Nephron (organoid): Measurements from ENCODE around the gene AGR2.

ENCODE experiments used
- H3K27ac Mint-ChIP-seq, 3 experiments: 2 replicates each; pipeline ENCODE4 v1.8.0; 2020; ENCODE audit warnings: mixed read lengths in 3 of 3, mild to moderate bottlenecking in 2 of 3, moderate library complexity in 1 of 3
- H3K27me3 Mint-ChIP-seq: 2 replicates; pipeline ENCODE4 v1.8.0; 2021; ENCODE audit warnings: low read depth, mild to moderate bottlenecking, moderate library complexity, mixed read lengths
- H3K36me3 Mint-ChIP-seq: 2 replicates; pipeline ENCODE4 v1.8.0; 2020; ENCODE audit warnings: low read depth, mixed read lengths
- H3K4me1 Mint-ChIP-seq: 2 replicates; pipeline ENCODE4 v1.8.0; 2020; ENCODE audit warnings: mixed read lengths
- H3K4me3 Mint-ChIP-seq, 3 experiments: 2 replicates each; pipeline ENCODE4 v1.8.0; 2020; ENCODE audit warnings: mild to moderate bottlenecking in 3 of 3, mixed read lengths in 3 of 3, moderate library complexity in 2 of 3
- H3K9me3 Mint-ChIP-seq: 2 replicates; pipeline ENCODE4 v1.8.0; 2020; ENCODE audit warnings: mixed read lengths
- TF ChIP-seq, protein P1 (sequence below), 3 experiments: fragments of 200-600 bp; sonication (generic); IDR thresholded peaks; one replicate each; pipeline ENCODE4 v1.5.0; 2021; ENCODE audit warnings: antibody characterized with exemption in 3 of 3; ENCODE audit not compliant: unreplicated experiment in 3 of 3

Gene AGR2

DNA sequence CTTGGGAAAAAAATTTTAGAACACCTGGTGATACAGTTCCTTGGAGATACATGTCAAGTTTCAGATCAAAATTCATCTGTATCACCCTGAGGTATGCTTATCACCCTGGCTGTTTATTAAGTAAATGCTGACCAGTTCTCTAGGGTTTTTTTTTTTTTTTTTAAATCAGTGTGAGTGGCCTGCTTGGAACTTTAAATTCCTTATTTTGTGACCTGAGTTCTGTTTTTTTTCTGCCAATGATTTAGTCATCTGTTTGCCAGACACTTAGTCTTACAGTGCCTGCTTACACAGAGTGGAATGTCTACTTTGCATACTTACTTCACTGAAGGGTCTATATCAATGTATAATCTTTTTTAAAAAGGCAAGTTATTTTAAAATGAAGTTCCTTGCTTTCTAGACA is 49.4 kb downstream of the AGR2 start:
- TF ChIP-seq, protein P1, sequence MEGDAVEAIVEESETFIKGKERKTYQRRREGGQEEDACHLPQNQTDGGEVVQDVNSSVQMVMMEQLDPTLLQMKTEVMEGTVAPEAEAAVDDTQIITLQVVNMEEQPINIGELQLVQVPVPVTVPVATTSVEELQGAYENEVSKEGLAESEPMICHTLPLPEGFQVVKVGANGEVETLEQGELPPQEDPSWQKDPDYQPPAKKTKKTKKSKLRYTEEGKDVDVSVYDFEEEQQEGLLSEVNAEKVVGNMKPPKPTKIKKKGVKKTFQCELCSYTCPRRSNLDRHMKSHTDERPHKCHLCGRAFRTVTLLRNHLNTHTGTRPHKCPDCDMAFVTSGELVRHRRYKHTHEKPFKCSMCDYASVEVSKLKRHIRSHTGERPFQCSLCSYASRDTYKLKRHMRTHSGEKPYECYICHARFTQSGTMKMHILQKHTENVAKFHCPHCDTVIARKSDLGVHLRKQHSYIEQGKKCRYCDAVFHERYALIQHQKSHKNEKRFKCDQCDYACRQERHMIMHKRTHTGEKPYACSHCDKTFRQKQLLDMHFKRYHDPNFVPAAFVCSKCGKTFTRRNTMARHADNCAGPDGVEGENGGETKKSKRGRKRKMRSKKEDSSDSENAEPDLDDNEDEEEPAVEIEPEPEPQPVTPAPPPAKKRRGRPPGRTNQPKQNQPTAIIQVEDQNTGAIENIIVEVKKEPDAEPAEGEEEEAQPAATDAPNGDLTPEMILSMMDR (IDR thresholded peaks at IDR 0.05; ENCODE audit: unreplicated experiment in 3 of 3): no peak
- peak overlapping the region; percentile 87 to 92 (median 90) for H3K4me3 Mint-ChIP-seq
- H3K27ac Mint-ChIP-seq: peak overlapping the region; percentile 24 to 65 (median 31)
- H3K27me3 Mint-ChIP-seq: peaks cover 47% of the 10 kb centered on the region
- H3K36me3 Mint-ChIP-seq: no peaks in the 10 kb centered on the region
- H3K9me3 Mint-ChIP-seq: no peaks in the 10 kb centered on the region
- H3K4me1 Mint-ChIP-seq: peaks cover 28% of the 10 kb centered on the region

DNA sequence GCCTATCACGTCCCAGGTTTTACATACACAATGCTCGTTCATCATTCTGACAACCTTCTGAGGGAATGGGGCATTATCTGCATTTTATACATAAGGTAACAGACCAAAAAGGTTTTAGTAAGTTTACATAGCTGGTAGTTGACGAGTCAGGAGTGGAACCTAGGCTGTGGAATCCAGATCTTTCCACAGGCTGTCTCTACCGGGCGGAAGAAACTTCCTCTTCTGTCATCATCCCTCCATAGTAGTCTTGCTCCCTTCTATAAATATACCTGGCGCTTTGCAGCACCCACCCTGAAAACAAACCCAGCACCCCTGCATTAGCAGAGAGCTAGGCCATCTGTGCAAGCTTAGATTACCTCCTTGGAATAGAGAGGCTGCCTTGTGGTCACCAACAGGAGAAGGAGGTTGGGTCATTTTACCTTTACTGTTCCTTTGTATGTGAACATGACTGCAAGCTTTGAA is 49.9 kb downstream of the AGR2 start:
- H3K27ac Mint-ChIP-seq: peak overlapping the region; percentile 24 to 65 (median 31)
- H3K27me3 Mint-ChIP-seq: peaks cover 52% of the 10 kb centered on the region
- H3K4me1 Mint-ChIP-seq: peaks cover 28% of the 10 kb centered on the region
- H3K36me3 Mint-ChIP-seq: no peaks in the 10 kb centered on the region
- no peaks in the 10 kb centered on the region for H3K9me3 Mint-ChIP-seq
- peak overlapping the region; percentile 87 to 92 (median 90) for H3K4me3 Mint-ChIP-seq
- TF ChIP-seq, protein P1 (IDR thresholded peaks at IDR 0.05; ENCODE audit: unreplicated experiment in 3 of 3): no peak

DNA sequence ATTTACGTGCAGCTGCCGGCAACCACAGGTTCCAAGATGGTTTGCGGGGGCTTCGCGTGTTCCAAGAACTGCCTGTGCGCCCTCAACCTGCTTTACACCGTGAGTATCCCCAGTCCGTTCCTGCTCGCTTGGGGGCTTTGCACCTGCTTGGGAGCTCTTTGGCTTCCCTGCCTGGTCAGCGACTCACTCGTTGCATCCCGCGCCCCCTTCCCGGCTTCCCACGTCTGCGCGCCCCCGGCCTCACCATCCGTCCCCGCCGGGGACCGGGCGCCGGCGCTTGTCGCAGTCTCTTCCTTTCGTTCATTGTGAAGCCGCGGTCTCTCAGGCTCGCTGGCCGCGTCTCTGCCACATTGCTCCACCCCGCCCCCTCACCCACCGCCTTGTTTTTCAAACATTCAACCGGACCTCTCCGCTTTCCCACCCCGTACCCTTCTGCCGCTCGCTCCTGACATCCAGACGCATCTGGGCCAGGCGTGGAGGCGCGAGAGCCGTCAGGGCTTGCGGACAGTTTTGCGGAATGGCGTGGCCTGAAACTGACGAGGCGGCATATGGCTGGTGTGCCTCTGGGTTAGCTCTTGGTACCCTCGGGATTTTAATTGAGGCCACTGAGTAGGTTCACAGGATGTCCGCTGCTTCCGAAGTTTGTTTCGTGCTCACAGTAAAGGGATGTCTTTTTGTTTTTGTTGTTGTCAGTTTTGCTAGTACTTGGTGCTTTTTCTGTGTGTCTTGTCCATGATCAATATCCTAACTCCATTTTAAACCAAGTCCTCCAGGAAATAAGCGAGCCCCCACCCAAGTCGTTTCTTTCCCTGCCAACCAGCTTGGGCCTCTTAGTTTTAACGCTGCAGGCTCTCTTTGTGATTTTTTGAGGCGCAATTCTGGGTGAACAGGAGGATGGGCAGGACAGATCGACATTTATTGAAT is 50.6 kb downstream of the AGR2 start:
- Mint-ChIP-seq H3K36me3 (no peaks in the 10 kb centered on the region), H3K4me3 (peak overlapping the region; percentile 87 to 92 (median 90)), H3K27me3 (peaks cover 50% of the 10 kb centered on the region), H3K9me3 (no peaks in the 10 kb centered on the region), H3K27ac (peak overlapping the region; percentile 24 to 65 (median 31)), H3K4me1 (peaks cover 28% of the 10 kb centered on the region)
- TF ChIP-seq, protein P1 (IDR thresholded peaks at IDR 0.05; ENCODE audit: unreplicated experiment in 3 of 3): no peak

DNA sequence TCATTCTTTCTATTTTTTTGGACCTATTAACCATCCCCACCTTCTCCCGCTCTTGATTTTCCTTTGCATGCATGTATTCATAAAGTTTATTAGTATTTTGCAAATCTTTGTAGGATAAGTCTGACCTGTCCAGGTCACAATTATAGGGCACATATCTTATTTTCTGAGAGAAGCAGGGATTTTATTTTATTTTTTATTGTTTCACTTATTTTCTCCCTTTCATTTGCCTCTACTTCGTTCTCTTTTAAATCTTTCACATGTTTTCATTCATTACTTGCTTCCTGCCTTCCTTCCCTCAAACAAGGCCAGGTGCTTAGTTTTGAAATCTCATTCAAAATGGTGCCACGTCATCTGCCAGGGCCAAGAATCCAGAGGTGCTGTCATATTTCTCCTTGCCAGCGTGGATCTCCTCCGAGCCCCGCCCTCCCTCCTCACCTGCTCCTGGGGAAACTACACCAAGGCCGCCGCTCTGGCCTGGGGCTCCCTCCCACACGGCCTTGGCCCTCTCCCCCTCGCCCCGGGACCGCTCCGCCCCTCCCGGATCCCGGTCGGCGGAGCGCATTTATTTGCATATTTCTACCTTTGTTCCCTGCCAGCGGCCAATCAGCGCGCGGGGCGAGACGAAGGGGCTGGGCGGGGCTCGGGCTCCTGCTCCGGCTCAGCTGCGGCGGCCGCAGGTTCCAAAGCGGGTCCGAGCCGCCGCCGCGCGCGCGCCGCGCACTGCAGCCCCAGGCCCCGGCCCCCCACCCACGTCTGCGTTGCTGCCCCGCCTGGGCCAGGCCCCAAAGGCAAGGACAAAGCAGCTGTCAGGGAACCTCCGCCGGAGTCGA is 51.5 kb downstream of the AGR2 start, which contains the start of gene TSPAN13:
Gene TSPAN13 (plus strand): TSS at position 654 of the 830 bp plus-strand sequence. CDS start 213 bp downstream, outside the sequence.
- Mint-ChIP-seq H3K9me3 (no peaks in the 10 kb centered on the region), H3K27ac (peak within 1 kb of the TSS; percentile 24 to 65 (median 31)), H3K4me1 (peaks cover 28% of the 10 kb centered on the region), H3K36me3 (no peaks in the 10 kb centered on the region), H3K27me3 (peaks cover 49% of the 10 kb centered on the region), H3K4me3 (peak within 1 kb of the TSS; percentile 87 to 92 (median 90))
- TF ChIP-seq, protein P1 (IDR thresholded peaks at IDR 0.05; ENCODE audit: unreplicated experiment in 3 of 3): no peak

DNA sequence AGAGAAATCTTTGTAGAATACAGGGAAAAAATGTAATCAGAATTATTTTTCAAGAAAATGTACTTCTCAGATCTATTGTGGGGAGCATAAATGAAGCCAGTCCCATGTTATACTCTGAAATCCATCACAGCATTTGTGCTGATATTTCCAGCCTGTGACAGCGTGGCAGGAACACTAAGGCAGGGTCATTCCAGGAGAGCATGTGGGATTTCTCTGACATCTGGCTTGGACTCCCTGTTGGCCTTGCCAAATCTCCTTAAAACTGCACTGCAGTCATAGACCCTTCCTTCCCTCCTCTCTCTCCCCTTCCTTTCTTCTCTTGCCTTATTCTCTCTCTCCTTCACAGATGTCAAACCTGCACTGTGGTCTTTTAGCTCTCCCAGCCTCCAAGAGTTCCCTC is 57.7 kb downstream of the AGR2 start:
- H3K27me3 Mint-ChIP-seq: peaks cover 29% of the 10 kb centered on the region
- H3K4me3 Mint-ChIP-seq: no peak overlapping the region
- TF ChIP-seq, protein P1 (IDR thresholded peaks at IDR 0.05; ENCODE audit: unreplicated experiment in 3 of 3): no peak
- no peaks in the 10 kb centered on the region for H3K9me3 Mint-ChIP-seq
- peaks cover 9% of the 10 kb centered on the region for H3K4me1 Mint-ChIP-seq
- H3K27ac Mint-ChIP-seq: peak overlapping the region; percentile 2 to 12 (median 9)
- no peaks in the 10 kb centered on the region for H3K36me3 Mint-ChIP-seq
